GM19099 (cell line): ENCODE results near the gene PGRMC1.

Experiments used
- POLR2A ChIP-seq: IDR thresholded peaks from 3 replicates; pipeline ENCODE4 v1.6.1; 2011; ENCODE audit warnings: low read depth; ENCODE audit not compliant: insufficient read length; ENCODE audit errors: extremely low read depth

PGRMC1 gene

DNA sequence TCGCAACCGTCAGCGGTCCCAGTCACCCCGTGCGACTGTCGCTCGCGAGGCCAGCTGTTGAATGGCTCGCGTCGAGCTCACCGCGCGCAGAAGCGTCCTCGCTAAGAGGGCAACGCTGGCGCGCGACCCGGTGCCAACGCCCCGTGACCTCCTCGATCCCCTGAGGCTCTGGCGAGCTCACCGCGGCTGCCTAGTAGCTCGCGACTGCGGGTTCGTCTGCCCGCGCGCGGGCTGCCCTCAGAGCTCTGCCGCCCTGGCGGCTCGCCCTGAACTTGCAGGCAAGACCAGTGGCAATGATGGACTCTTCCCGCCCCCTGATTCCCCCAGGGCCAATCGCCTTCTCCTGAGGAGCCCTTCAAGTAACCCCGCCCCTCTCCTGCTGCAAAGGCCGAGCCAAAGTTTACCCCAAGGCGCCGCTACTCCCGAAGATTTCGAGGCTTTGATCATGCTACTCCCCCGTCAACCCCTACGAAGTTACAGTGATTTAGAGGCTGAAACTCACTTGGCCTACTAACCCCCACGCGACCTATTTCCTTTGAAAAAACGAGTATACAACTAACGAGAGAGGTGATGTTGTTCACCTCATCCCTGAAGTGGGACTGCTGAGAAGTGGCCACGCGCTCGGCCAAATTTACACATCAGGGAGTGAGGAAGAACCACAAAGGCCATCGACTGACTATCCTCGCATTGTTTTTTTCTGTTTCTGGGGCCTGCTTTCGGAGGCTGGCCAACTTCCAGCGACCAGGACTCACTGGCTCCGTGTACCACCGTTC lies 37.5 kb downstream of the PGRMC1 start:
- no peak for TF ChIP-seq POLR2A

DNA sequence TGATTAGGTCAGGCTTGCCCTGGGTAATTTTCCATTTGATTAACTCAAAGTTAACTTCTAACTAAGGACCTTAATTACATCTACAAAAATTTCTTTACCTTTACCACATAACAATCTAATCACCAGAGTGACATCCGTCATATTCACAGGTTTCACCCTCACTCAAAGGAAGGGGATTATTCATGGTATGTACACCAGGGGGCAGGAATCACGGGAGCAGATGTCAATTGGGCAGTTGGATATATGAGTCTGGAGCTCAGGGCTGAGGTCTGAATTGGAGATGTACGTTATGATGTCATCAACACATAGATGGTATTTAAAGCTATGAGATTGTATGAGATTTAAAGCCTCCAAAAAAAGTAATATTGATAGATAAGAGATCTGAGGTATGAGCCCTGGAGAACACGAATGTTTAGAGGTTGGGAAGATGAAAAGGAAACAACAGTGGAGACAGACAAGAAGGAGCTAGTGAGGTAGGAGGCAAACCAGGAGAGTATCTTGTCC lies 52.9 kb downstream of the PGRMC1 start:
- TF ChIP-seq POLR2A = no peak

DNA sequence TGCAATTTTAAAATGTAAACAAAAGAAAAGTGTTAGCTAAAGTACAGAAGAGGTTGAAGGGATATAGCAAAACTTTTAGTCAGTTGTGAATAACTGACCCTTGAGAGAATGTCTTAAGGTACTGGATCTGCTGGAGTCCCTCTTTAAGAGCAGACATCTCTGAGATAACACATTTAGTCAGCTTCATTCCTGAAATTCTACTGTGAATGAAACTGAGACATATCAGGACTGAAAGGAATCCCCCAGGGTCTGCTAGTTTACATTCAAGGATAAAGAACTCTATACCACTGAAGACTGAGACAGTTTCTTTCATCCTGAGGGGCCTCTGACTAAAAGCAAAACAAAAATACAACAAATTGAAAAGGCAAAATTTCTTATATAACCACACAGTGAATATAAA lies 54.4 kb downstream of the PGRMC1 start:
- TF ChIP-seq POLR2A = no peak

DNA sequence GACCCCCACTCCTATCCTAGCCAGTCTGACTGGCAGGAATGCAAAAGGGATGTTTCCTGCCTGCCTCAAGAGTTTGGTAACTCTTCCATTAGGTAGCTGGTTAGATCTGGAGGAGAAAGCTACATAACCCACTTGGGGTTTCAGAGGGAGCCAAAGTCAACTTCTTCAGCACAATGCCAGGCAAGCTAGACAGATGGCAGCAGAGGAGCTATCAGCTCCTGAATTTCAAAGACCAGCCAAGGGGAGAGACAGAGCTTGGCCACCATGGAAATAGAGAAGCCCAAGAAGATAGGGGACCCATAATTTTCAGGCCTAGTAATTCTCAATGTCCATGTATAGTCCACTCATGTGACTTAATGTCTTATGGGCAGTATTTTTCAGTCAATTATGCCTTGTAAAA lies 56.4 kb downstream of the PGRMC1 start:
- no peak for TF ChIP-seq POLR2A
